Hippocampal formation (tissue), 2 donors: Measurements from ENCODE around the gene IQSEC1.

Experiments used
- DNase-seq, 2 donors: peaks; one replicate each; lab custom pipeline; 2025; lab: John Stamatoyannopoulos, UW

IQSEC1 gene

GRCh38 chr3:12967606-12968351, 105.5 kb downstream of the IQSEC1 start:
- peak; percentile 85 to 91 for DNase-seq

- no peak for DNase-seq
Observed at GRCh38 chr3:12966847-12967605, 106.2 kb downstream of the IQSEC1 start.

- no peak for DNase-seq
Observed at GRCh38 chr3:12965999-12966846, 107.0 kb downstream of the IQSEC1 start.

GRCh38 chr3:12964711-12965612, 108.3 kb downstream of the IQSEC1 start:
- no peak for DNase-seq

GRCh38 chr3:12963922-12964701, 109.1 kb downstream of the IQSEC1 start:
- DNase-seq = no peak

GRCh38 chr3:12963231-12963896, 109.9 kb downstream of the IQSEC1 start:
- no peak for DNase-seq

GRCh38 chr3:12962292-12962691, 110.9 kb downstream of the IQSEC1 start:
- DNase-seq = no peak

- no peak for DNase-seq
Observed at GRCh38 chr3:12961697-12962036, 111.6 kb downstream of the IQSEC1 start.

GRCh38 chr3:12961007-12961696, 112.1 kb downstream of the IQSEC1 start:
- no peak for DNase-seq

GRCh38 chr3:12960497-12960896, 112.7 kb downstream of the IQSEC1 start:
- DNase-seq = no peak

- DNase-seq = peak in 1 of 2 donors; percentile 44
Observed at GRCh38 chr3:12959838-12960378, 113.3 kb downstream of the IQSEC1 start.

- DNase-seq = no peak
Observed at GRCh38 chr3:12959410-12959809, 113.8 kb downstream of the IQSEC1 start.

GRCh38 chr3:12957824-12958792, 115.1 kb downstream of the IQSEC1 start:
- no peak for DNase-seq

GRCh38 chr3:12957339-12957738, 115.9 kb downstream of the IQSEC1 start:
- DNase-seq = no peak

GRCh38 chr3:12956316-12956660, 116.9 kb downstream of the IQSEC1 start:
- no peak for DNase-seq

- DNase-seq = no peak
Observed at GRCh38 chr3:12955651-12956315, 117.4 kb downstream of the IQSEC1 start.

GRCh38 chr3:12954891-12955650, 118.2 kb downstream of the IQSEC1 start:
- DNase-seq = peak in 1 of 2 donors; percentile 57
